Stimulated activated CD4-positive, alpha-beta T cell treated with anti-CD3 and anti-CD28 coated beads, Interleukin-15, amount 100 ng/mL, for 1 hour (primary cell): Measurements from ENCODE around the gene PRR4.

Experiments
- DNase-seq, 2 donors: peaks; one replicate each; pipeline ENCODE4 v3.0.0-alpha.2; 2020; ENCODE audit warnings: low read depth in 1 of 2, low spot score in 1 of 2

PRR4 gene

GRCh38 chr12:10802587-10802986 is 46.7 kb downstream of the PRR4 start, which contains the start of gene TAS2R7:
Gene TAS2R7 (minus strand): TSS chr12:10802627. CDS start chr12:10802570, 57 bp downstream.
- DNase-seq: no peak

DNA sequence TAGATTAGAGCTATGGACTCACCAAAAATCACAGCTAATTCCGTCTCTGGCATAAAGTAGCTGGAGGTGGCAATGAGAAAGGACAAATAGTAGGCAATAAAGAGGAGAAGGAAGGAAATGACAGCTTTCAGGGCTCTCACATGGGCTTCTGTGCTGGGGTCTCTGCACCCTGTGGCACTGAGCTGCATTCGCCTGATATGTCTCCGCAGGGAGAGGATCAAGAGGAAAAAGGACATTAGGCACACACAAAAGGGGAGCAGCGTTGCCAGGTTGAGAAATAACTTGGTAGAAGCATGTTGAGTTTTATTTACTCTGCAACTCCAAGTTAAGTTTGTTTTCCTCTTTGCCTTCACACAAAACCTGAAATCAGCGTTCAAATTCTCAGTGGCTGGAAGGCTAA is 47.5 kb downstream of the PRR4 start:
- no peak for DNase-seq
